Activated CD4-positive, alpha-beta T cell treated with anti-CD3 and anti-CD28 coated beads, Interleukin-2, amount 50 U/mL, for 4 hours (primary cell): ENCODE measurements around the gene UBE2F.

Experiments
- DNase-seq, 2 experiments: peaks; one replicate each; pipeline ENCODE4 v3.0.0-alpha.2; 2020

The UBE2F gene

GRCh38 chr2:237966565-237967462 lies at the start of gene UBE2F:
UBE2F (plus strand) TSS chr2:237967014; CDS start chr2:237973108, 6,094 bp downstream.
- DNase-seq: peak; percentile 96 to 97

GRCh38 chr2:237917696-237918374 lies 49.0 kb upstream of the UBE2F start:
- DNase-seq: no peak

GRCh38 chr2:237919593-237919992 lies 47.2 kb upstream of the UBE2F start:
- no peak for DNase-seq

GRCh38 chr2:237920673-237921072 lies 46.1 kb upstream of the UBE2F start:
- no peak for DNase-seq

- DNase-seq: no peak
Measured at GRCh38 chr2:237921967-237922492, 44.8 kb upstream of the UBE2F start.

- peak; percentile 26 to 46 for DNase-seq
Measured at GRCh38 chr2:237922641-237923361, 44.0 kb upstream of the UBE2F start.

- DNase-seq: peak; percentile 74 to 76
Measured at GRCh38 chr2:237923481-237924163, 43.2 kb upstream of the UBE2F start.

- DNase-seq: no peak
Measured at GRCh38 chr2:237924164-237924534, 42.7 kb upstream of the UBE2F start.

- DNase-seq: no peak
Measured at GRCh38 chr2:237927135-237927534, 39.7 kb upstream of the UBE2F start.

- no peak for DNase-seq
Measured at GRCh38 chr2:237927986-237928385, 38.8 kb upstream of the UBE2F start.

- no peak for DNase-seq
Measured at GRCh38 chr2:237929979-237930378, 36.8 kb upstream of the UBE2F start.

GRCh38 chr2:237931205-237931721 lies 35.6 kb upstream of the UBE2F start:
- DNase-seq: no peak

GRCh38 chr2:237932731-237933131 lies 34.1 kb upstream of the UBE2F start:
- no peak for DNase-seq

- DNase-seq: no peak
Measured at GRCh38 chr2:237934186-237934585, 32.6 kb upstream of the UBE2F start.

- no peak for DNase-seq
Measured at GRCh38 chr2:237935740-237936452, 30.9 kb upstream of the UBE2F start.

GRCh38 chr2:237939251-237939650 lies 27.6 kb upstream of the UBE2F start:
- DNase-seq: no peak

GRCh38 chr2:237940828-237941227 lies 26.0 kb upstream of the UBE2F start:
- DNase-seq: no peak

- no peak for DNase-seq
Measured at GRCh38 chr2:237941239-237941638, 25.6 kb upstream of the UBE2F start.

GRCh38 chr2:237942513-237942899 lies 24.3 kb upstream of the UBE2F start:
- DNase-seq: no peak

- DNase-seq: no peak
Measured at GRCh38 chr2:237943395-237944094, 23.3 kb upstream of the UBE2F start.

GRCh38 chr2:237944302-237944701 lies 22.5 kb upstream of the UBE2F start:
- no peak for DNase-seq
